Activated B cell treated with CpG ODN at 0.5 μM for 24 hours (primary cell): ENCODE measurements around the gene GSTA4. TPM values are rescaled to one million over a fixed set of nuclear protein-coding genes. Genes with fewer than 3 reads are reported as not detected.
"Not testable (repeated sequence)": the region's sequence is repeated elsewhere in the genome, so short reads cannot be mapped to it uniquely, and the experiment has no call there.

Experiments
- ATAC-seq: fragments of 200-7000 bp; cut with Tn5 transposase; one replicate; pipeline ENCODE4 v1.10.0; 2021; ENCODE audit warnings: low read depth, mild to moderate bottlenecking, moderate library complexity
- CTCF ChIA-PET: fragments of 350-600 bp; sonication (Branson Sonifier 250); formaldehyde crosslinking; loops from one replicate; lab custom pipeline; 2021; ENCODE audit warnings: antibody characterized with exemption; lab: Charles Lee
- POLR2A ChIA-PET: fragments of 350-600 bp; sonication (Branson Sonifier 250); formaldehyde crosslinking; loops from one replicate; lab custom pipeline; 2021; ENCODE audit warnings: antibody characterized with exemption; lab: Charles Lee
- DNase-seq: peaks from one replicate; pipeline ENCODE4 v3.0.0; 2022
- H3K27ac Mint-ChIP-seq: one replicate; pipeline ENCODE4 v1.8.0; 2020; ENCODE audit warnings: mixed read lengths
- H3K27me3 Mint-ChIP-seq: one replicate; pipeline ENCODE4 v1.8.0; 2021; ENCODE audit warnings: mixed read lengths
- H3K36me3 Mint-ChIP-seq: one replicate; pipeline ENCODE4 v1.8.0; 2021; ENCODE audit warnings: low read depth, mixed read lengths
- H3K4me1 Mint-ChIP-seq: one replicate; pipeline ENCODE4 v1.8.0; 2021; ENCODE audit warnings: mixed read lengths
- H3K4me3 Mint-ChIP-seq: one replicate; pipeline ENCODE4 v1.8.0; 2020; ENCODE audit warnings: mild to moderate bottlenecking, mixed read lengths
- H3K9me3 Mint-ChIP-seq: one replicate; pipeline ENCODE4 v1.8.0; 2020; ENCODE audit warnings: mixed read lengths
- intact Hi-C: fragments of 100-400 bp; cut with micrococcal nuclease; formaldehyde crosslinking; loops from one replicate; pipeline ENCODE4 v1.15.1; 2024
- total RNA-seq: library from RNA; stranded (reverse); gene quantifications from 2 replicates; pipeline ENCODE4 v1.2.3, GENCODE V29; 2022
- TF ChIP-seq, protein P1 (sequence below): fragments of 200-600 bp; IDR thresholded peaks from one replicate; pipeline ENCODE4 v1.8.0; 2022; ENCODE audit warnings: antibody characterized with exemption, mild to moderate bottlenecking

Gene GSTA4
- total RNA-seq, 1 donor from 2014 or later: 3.3 TPM

DNA sequence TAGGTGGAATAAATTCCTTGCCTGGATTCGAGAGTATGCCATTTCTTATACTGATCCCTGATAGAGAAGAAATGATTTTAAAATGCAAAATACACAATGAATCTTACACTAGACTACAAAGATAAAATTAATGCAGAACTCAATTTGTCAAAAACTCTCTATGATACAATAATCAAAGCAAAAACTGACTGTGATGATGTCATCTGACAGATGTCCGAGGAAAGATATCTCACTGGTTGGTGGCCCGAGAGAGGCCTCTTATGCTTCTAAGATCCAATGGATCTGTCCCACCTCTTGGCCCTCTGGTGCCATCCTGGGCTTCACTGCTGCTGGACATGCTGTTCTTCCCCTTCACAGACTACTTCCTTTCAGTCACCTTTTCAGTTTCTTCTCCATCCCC, 14.4 kb upstream of the GSTA4 start:
- Mint-ChIP-seq H3K36me3 (peaks cover 85% of the 10 kb centered on the region), H3K9me3 (no peaks in the 10 kb centered on the region), H3K27me3 (no peaks in the 10 kb centered on the region), H3K4me1 (no peaks in the 10 kb centered on the region), H3K4me3 (no peak overlapping the region), H3K27ac (no peak overlapping the region)
- DNase-seq (no peak), ATAC-seq (no peak)
- ChIA-PET POLR2A (no interaction called here), CTCF (no interaction called here)
- intact Hi-C loops: no loop called here
- TF ChIP-seq, protein P1, sequence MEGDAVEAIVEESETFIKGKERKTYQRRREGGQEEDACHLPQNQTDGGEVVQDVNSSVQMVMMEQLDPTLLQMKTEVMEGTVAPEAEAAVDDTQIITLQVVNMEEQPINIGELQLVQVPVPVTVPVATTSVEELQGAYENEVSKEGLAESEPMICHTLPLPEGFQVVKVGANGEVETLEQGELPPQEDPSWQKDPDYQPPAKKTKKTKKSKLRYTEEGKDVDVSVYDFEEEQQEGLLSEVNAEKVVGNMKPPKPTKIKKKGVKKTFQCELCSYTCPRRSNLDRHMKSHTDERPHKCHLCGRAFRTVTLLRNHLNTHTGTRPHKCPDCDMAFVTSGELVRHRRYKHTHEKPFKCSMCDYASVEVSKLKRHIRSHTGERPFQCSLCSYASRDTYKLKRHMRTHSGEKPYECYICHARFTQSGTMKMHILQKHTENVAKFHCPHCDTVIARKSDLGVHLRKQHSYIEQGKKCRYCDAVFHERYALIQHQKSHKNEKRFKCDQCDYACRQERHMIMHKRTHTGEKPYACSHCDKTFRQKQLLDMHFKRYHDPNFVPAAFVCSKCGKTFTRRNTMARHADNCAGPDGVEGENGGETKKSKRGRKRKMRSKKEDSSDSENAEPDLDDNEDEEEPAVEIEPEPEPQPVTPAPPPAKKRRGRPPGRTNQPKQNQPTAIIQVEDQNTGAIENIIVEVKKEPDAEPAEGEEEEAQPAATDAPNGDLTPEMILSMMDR: no peak

DNA sequence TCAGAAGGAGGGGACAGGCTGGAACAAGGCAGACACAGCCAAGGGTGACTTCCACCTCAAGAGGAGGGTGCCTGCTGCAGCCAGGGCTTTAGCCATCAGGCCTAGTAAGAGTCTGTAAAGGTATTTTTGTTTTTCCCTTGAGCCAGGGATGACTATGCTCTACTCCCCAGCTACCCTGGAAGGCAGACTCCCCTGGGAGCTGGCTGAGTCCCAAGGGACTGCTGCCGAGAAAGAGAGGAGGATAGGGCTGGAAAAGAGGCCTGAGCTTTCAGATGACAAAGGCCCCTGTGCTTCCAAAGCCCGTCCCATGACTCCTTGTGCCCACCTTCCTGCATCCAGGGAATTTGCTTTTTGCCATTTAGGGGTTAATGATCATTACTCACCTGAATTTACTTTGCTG, 14.0 kb upstream of the GSTA4 start:
- ATAC-seq: no peak
- intact Hi-C loops: no loop called here
- CTCF ChIA-PET: no interaction called here

DNA sequence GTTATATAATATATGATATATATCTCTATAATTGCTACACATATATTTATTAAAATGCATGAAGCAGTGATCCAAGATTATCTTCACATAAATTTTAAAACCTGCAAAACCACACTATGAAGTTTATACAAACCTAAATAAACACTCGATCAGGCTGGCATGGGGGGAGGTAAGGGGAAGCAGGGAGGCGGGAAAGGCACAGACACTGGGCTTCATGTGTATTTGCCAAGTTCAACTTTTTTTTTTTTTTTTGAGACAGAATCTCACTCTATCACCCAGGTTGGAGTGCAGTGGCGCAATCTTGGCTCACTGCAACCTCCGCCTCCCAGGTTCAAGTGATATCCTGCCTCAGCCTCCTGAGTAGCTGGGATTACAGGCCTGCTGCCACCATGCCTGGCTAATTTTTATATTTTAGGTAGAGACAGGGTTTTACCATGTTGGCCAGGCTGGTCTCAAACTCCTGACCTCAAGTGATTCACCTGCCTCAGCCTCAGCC, 13.2 kb upstream of the GSTA4 start:
- H3K9me3 Mint-ChIP-seq, H3K27me3 Mint-ChIP-seq, H3K4me1 Mint-ChIP-seq, CTCF ChIA-PET, H3K4me3 Mint-ChIP-seq, H3K27ac Mint-ChIP-seq, ATAC-seq, DNase-seq, intact Hi-C loops, POLR2A ChIA-PET: not testable (repeated sequence)
- H3K36me3 Mint-ChIP-seq: peaks cover 80% of the 10 kb centered on the region

More for the DNA sequence above, 14.0 kb upstream of the GSTA4 start:
- Mint-ChIP-seq H3K27me3 (no peaks in the 10 kb centered on the region), H3K27ac (no peak overlapping the region), H3K4me1 (no peaks in the 10 kb centered on the region), H3K9me3 (no peaks in the 10 kb centered on the region), H3K4me3 (no peak overlapping the region), H3K36me3 (peaks cover 84% of the 10 kb centered on the region)
- TF ChIP-seq, protein P1: no peak
- POLR2A ChIA-PET: no interaction called here
- DNase-seq: no peak

DNA sequence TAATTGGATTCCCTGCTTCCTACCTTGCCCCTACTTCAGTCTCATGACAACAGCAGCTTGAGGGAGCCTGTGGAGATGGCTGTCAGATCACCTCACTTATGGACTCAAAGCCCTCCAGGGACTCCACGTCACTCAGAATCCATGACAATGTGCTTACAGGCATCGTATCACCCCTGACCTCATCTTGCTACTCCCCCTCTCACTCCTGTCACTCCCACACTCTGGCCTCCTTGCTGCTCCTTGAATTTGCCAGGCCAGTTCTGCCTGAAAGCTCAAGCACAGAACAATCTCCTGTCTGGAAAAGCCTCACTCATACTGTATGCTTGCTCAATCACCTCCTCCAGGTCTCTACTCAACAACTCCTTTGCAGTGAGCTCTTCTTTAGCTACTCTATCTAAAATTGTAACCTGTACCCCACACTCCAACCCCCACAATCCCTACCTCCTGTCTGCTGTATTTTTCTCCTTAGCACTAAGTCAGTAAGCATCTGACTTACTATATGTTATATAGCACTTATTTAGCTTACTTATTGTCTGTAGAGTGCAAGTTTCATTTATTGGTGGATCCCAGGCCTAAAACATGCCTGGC, 10.7 kb upstream of the GSTA4 start:
- ATAC-seq: no peak
- POLR2A ChIA-PET: no interaction called here
- H3K4me3 Mint-ChIP-seq: no peak overlapping the region
- no peaks in the 10 kb centered on the region for H3K9me3 Mint-ChIP-seq
- no peaks in the 10 kb centered on the region for H3K4me1 Mint-ChIP-seq
- DNase-seq: no peak
- H3K27ac Mint-ChIP-seq: no peak overlapping the region
- H3K27me3 Mint-ChIP-seq: no peaks in the 10 kb centered on the region
- intact Hi-C loops: no loop called here
- H3K36me3 Mint-ChIP-seq: peaks cover 67% of the 10 kb centered on the region
- TF ChIP-seq, protein P1: no peak
- CTCF ChIA-PET: no interaction called here

DNA sequence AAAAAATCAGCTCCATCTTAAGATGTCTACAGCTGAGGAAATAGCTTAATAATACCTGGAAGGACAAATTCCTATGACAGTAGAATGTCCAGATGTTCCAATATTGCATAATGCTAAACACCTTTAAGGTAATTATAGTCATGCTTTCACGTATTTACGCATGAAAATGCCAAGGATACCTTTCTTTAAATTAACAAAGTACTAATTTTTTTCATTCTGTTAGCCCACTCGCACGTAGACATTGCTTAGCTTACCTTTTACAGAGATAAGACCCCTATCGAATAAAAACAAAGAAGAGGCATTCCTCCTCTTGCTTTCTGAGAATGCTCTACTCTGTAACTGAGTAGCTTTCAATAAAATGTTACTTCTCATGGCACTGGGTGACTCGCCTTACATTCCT, 4.4 kb upstream of the GSTA4 start:
- H3K4me3 Mint-ChIP-seq: no peak overlapping the region
- CTCF ChIA-PET: no interaction called here

More for the DNA sequence above, 4.4 kb upstream of the GSTA4 start:
- TF ChIP-seq, protein P1: no peak
- peaks cover 21% of the 10 kb centered on the region for H3K4me1 Mint-ChIP-seq
- ATAC-seq (no peak), DNase-seq (no peak)
- H3K36me3 Mint-ChIP-seq: peaks cover 27% of the 10 kb centered on the region
- H3K27ac Mint-ChIP-seq: no peak overlapping the region
- intact Hi-C loops: loop anchor here (5.0 to 10.0 kb wide), 4 partner anchors 255 to 712 kb away; partner anchors contain the start of gene PAQR8
- peaks cover 5% of the 10 kb centered on the region for H3K27me3 Mint-ChIP-seq
- POLR2A ChIA-PET: no interaction called here
- H3K9me3 Mint-ChIP-seq: no peaks in the 10 kb centered on the region
